HG03064 (cell line): ENCODE data around the gene PXDN.
"Not testable (repeated sequence)": the region's sequence is repeated elsewhere in the genome, so short reads cannot be mapped to it uniquely, and the experiment has no call there.

Source experiments
- ATAC-seq: cut with Tn5 transposase; IDR thresholded peaks from one replicate; pipeline ENCODE4 v1.9.1; 2021; ENCODE audit warnings: low read depth; ENCODE audit not compliant: unreplicated experiment

PXDN gene

DNA sequence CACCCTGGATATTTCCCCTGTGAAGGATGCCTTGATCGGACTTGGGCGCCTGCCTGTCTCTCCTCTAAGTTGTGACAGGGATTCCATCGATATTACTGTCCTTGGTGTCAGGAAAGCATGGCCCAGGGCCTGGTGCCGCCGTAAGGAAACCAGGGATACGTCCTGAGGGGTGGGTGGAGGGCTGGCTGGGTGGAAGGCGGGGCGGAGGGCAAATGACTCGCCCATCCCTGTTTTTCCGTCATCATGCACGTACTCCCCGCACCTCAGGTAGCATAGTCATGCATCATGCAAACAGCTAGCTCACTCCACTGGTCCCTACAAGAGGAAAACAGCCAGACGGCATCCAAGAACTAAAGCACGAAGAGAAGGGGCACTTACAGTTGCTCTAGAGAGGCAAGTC lies 57.1 kb downstream of the PXDN start:
- ATAC-seq: no peak

DNA sequence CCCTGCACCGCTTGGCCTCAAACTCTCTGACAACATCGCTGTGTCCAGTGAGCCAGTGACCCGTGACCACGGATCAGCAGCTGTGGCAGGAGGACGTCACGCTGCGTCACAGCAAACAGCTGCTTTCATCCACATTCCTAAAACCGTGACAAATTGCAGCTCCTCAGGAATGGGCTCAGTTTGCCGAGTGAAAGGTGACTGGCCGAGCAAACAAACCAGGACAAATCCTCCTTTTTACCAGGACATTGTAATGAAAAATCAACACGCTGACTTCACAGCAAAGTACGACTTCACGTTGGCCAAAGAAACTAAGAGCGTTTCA lies 57.6 kb downstream of the PXDN start:
- ATAC-seq: no peak

DNA sequence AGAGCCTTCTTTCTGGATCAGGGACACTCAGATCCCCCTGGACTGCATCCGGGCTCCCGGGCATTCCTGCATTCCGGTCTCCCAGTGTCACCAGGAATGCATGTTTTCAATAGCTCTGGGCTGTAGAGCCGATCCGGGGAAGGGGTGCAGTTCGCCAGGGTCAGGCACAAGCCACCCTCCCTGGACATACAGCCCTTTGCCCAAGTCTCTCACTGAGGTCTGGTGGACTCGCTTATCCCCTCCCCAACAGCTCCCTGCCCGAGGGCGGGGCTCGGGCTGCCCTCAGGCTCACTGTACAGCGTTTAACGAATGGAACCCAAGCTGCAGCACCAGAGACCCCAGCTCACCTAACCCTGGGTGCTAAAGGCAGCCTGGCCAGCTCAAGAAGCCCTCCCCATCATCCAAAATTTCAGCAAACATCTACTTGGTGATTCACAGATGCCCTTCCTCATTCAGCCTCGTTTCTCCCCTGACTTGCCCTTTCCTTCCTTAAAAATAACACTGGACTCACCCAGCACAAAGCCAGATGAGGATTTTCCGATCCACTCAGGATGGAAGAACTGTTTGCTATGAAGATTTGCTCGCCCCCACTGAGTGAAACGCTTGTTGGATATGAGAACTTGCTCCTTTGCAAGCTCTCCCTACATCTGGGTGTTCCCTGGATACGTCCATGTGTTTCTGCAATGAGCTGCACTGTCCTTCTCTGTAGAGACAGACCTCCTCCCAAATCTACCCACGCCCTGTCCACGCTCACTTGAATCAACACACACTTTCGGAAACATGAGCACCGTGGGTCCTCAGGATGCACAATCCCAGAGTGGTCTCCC lies 58.1 kb downstream of the PXDN start:
- no peak for ATAC-seq

DNA sequence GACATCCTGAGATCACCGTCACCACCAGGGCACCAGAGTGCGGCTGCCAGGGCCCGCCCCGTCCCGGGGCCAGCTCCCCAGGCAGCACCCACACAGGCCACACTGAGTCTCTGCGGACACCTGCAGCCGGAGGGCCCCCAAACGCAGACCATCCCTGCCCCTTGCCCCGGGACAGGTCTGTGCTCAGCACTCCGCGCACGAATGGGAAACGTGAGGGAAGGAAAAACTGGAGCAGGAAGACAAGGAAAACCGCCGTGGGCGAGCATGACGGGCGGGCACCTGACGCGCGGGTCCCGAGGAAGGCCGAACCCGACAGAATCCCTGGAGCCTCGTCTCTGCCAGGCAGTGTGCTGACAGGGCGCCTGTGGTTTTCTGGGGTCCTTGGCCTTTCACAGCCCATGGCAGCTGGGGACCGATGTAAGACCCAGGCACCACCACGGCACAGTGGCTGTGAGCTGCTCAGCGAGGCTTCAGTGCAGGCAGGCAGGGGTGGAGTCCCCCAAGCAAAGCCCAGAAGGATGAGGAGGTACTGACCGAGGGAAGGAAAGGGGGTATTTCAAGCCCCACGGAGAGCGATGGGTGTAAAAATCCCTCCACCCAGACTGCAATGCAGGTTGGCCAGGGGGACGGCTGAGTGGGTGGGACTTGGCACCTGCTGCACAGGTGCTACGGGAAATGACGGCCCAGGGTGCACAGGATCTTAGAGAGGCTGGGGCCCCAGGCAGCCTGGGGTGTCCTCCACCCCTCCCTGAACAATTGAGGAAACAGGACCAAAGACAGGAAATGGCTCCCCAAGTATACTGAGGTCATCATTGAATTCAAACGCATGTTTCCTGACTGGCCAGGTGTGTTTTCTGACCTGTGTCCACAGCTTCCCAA lies 59.0 kb downstream of the PXDN start:
- ATAC-seq: no peak

DNA sequence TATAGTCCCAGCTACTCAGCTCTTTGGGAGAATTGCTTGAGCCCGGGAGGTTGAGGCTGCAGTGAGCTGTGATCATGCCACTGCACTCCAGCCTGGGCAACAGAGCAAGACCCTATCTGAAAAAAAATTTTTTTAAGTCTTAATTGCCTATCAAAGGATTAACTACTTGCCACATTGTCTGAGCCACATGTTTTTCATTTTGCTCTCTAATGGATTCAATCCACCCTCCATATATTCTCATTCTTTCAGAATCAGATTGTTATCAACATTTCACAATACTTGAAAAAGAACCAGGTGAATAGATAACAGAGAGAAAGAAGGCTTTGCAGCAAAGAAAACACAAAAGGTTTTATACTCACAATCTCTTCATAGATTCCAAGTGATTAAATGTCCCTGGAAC lies 61.0 kb downstream of the PXDN start:
- no peak for ATAC-seq

DNA sequence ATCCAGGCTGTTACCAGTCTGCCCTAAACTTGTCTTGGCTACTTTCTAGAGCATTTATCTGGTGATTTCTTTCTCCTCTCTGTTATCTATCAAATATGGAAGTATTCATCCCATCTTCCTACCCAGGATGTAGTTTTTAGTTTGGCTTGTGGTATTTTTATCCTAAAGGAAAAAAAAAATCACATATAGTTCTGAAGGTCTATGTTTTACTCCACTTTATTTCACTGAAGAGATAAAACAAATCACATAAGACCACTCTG lies 62.2 kb downstream of the PXDN start:
- no peak for ATAC-seq

DNA sequence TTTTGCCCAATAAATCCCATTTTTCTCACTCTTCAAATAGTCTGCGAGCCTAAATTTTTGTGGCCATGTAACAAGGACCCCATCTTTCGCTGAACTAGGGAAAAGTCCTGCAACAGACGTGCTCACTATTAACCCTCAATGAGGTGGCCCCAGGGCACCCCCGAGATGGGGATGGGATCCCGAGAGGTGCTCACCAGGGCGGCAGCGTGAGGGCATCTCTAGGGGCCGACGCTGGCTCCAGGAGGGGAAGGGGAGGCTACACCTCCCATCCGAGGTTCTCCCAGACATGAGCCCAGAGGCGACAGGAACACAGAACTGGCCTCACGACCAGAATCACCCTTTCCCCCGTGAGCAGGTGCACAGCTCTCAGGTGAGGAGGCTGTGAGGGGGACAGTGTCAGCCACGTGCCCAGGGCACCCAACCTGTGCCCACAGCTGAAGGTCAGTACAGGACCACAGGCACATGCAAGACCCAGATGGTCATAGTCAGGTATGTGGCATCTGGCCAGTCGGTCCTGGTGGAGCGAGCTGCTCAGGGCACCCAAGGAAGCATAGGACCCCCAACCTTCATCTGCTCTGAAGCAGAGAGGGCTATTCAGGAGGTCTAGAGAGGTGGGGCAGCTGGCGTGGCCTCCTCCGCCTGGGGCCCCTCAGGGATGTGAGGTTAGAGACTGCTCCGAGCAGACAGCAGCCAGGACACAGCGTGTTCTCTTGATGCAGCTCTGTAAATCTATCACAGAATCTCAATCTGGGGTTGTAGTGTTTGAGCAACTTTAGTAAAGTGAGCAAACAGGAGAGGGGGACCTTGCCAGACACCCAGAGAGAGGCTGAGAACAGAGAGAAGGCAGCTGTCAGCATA lies 62.8 kb downstream of the PXDN start:
- ATAC-seq: no peak

DNA sequence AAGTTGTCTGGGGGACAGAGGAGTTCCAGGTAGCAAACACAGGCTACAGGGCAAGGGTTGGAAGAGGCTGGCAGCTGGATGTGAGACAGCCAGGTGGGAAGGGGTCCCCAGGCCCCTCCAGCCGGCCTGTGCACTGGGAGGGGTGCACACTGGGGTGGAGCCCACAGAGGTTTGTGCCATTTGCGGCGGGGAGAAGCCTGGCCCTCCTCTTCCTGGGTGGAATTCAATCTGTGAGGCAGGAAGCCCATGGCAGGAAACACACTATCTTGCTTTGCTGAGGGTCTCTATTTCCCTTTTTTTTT lies 63.3 kb downstream of the PXDN start:
- ATAC-seq: no peak

DNA sequence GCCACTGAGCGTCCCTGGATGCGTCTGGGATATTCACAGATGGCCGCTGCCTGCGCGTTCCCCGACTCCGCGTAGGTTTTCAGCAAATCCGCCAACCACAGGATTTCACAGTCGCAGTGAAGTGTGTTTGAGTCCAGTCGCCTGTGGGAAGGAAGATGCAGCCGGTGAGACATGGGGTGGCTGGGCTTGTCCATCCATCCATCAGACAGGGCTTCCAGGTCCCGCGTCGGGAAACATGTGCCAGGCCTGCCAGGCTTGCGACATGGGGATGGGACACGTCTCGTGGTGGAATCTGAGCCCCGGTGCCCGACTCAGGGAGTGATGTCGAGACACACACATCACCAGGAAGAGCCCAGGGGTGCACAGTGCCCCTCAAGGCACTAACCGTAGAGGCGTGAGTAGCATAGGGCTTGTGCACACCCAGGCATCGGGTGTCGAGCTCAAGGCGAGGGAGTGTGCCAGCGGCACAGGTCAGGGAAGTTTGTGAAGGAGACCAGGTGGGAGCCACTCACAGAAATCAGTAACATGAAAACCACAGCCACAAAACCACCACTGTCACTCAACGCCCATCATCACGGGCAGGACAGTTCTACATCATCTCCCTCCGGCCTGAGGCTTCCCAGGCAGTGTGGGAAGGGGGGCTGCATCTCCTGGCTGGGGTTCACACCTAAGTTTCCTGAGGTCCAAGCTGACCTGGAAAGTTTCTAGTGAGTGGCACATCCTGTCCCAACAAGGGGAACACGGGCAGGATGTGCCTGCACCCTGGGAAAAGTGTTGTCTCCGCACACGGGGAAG lies 63.9 kb downstream of the PXDN start:
- ATAC-seq: no peak

DNA sequence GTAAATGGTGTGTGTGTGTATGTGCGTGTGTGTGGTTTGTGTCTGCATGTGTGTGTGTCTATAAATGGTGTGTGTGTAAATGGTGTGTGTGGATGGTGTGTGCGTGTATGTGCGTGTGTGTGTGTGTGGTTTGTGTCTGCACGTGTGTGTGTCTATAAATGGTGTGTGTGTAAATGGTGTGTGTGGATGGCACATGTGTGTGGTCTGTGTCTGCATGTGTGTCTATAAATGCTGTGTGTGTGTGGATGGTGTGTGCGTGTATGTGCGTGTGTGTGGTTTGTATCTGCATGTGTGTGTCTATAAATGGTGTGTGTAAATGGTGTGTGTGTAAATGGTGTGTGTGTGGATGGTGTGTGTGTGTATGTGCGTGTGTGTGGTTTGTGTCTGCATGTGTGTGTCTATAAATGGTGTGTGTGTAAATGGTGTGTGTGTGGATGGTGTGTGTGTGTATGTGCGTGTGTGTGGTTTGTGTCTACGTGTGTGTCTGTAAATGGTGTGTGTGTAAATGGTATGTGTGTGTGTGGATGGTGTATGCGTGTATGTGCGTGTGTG lies 64.8 kb downstream of the PXDN start:
- not testable (repeated sequence) for ATAC-seq

DNA sequence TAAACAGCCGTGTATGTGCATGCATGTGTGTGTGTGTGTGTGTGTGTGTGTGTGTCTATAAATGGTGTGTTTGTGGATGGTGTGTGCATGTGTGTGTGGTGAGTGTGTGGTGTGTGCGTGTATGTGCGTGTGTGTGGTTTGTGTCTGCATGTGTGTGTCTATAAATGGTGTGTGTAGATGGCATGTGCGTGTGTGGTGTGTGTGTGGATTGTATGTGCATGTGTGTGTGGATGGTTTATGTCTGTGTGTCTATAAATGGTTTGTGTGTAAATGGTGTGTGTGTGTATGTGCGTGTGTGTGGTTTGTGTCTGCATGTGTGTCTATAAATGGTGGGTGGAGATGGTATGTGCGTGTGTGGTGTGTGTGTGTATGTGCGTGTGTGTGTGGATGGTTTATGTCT lies 65.2 kb downstream of the PXDN start:
- ATAC-seq: not testable (repeated sequence)

DNA sequence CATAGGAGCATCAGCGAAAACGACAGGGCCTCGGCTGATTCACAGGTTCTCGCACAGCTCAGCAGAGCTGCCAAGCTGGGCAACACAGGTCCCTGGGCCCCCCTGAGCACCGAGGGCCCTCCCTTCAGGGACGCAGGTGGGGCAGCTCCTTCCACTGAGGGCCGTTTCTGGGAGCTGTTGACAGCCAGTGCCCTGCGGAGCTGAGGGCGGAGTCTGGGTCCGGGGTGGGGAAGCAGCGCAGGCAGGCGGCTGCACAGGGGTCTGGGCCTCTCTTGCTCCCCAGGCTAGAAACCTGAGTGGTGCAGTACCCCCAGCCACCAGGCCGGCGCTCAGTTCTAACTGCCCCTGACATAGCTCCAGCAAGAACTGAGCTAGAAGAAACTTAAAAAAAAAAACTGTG lies 65.7 kb downstream of the PXDN start:
- ATAC-seq: no peak

DNA sequence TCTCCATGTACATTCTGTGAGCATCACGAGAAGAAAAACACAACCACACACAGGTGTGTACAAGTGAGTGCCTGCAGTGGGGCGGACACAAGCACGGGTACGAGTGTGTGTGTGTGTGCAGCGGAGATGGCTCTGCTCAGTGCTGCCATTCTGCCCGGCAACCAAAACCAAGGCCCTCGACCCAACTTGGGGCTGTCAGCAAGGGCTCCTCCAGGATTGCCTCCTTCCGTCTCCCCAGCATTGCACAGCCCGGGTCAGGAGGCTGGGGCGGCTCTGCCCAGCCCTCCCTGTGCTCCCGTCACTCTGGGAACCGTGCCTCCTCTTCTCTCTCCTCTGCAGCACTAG lies 66.5 kb downstream of the PXDN start:
- no peak for ATAC-seq

DNA sequence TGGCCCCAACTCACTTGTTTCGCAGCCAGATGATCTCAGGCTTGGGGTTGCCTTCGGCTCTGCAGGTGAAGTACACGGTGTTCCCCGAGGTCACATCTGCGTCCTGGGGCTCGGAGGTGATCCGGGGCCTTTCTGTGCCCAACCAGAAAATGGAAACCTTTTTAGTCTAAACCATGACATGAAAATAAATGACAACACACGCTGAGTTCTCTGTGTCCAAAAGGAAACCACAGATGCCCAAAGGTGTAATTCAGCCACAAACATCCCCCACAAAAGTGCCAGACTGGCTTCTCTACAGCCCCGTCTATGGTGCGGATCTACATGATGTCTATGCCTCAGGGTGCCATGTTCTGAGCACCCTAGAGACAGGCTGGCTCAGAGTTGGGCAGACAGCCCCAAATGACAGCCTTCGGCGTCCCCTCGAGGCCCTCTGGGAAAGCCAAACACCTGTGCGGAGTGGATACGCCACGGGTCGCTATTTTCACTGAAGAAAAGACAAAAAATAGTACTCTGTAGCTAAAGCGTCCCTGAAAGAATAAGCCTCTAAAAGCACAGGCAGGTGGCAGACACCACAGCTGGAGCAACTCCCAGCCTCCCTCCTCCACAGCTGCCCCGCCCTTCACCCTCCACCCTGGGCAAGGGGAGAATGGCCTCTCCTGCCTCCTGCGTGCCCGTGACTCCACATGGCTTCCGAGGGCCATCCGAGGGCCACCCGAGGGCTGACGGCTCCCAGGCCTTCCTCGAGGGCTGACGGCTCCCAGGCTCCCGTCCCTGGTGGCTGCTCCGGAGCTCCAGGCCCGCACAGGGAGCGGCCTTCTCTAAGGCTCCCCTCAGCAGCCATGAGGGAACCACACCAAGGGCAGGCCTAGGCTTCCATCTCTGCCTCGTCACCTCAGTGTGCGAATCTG lies 67.1 kb downstream of the PXDN start:
- no peak for ATAC-seq

DNA sequence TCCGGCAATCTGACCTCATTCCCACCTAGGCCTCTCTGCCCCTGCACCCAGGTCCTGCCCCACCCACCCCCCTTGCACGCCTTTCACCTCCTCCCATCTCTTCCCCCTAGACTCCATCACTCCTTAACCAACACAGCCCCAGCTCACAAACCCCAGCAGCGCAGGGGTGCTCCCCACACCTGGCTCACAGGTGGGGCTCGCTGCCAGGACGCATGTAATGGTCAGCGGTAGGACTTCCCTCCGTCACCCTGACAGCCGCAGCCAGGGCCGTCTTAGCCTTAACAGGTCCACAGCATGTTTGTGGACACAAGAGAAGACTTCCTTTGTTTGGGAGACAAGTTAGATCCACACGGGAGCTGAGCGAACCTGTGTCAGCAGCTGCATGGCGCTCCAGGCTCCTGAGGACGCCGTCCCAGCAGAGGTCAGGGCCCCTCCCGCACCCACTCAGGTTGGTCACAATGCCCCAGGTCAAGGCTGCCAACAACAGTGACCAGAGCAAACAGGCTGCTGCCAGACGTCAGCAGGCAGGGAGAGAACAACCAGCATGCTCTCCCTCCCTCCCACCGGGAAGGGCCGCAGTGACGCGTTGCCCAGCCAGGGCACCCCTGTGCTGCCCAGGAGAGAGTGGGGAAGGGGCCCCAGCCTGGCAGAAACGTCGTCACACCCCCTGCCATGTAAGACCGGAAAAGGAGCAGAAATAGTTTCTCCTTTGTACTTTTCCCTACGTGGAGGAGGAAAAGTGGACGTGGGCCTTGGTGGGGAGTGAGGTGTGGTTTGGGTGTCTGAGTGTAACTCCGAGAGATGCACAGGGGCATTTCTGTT lies 68.0 kb downstream of the PXDN start:
- no peak for ATAC-seq

DNA sequence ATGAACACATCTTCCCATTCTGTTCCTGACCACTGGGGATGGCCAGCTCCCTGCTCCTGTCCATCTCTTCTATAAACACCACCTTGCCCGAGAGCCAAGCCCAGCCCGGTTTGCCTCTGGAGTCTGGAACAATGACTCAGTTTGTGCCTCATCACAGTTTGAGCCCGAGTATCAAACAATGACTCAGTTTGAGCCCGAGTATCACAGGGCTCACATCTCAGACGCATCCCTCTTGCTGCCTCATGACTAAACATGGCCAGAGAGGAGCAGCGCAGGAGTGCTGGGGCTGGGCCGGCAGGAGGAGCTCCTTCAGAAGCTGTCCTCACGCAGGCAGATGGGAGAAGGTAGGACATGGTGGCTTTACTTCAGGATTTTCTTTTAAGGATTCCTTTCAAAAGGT lies 68.7 kb downstream of the PXDN start:
- ATAC-seq: no peak

DNA sequence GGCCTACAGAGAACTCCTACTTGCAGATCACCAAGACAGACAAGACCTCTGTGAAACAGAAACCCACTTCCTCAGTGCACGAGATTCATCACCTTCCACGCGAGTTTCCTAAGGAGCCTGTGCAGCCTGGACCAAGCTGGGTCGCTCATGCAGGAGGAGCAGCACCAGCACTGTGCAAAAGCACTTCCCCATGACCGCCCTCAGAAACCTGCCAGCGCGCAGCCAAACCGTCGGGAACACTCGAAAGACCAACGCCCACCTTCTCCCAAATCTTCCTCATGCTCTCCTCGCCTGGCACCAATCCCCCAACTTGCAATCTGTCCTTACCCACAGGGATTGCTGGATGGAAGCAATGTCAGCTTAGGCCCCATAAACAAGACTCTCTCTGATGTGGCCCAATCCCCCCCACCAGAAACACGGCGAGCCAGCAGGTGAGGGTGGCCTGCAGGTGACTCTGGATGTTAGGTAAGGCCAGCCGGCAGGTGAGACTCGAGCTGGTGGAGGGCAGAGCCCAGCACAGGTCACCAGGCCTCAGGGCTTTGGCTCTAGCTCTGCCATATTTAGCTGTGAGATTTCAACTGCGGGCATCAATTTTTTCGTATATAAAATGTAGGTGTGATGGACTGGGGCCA lies 69.4 kb downstream of the PXDN start:
- ATAC-seq: no peak

DNA sequence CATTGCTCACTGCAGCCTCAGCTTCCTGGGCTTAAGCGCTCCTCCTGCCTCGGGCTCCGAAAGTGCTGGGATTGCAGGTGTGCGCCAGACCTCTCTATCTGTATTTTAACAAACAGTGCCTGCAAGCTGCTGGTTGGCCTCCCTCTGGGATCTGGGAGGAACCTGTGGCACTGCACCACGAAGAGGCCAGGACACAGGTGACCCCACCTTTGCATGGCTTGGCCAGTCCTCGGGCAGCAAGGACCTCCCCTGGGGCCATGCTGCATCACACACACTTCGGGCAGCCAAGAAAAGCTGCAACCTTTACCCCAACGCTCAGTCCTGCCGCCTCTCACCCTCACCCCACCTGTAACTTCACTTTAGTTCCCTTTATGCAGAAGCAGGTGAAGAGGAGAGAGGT lies 70.0 kb downstream of the PXDN start:
- ATAC-seq: no peak
